SK-N-SH treated with all-trans-retinoic acid at 6 μM for 48 hours (cell line): ENCODE results near the gene SKIC2.
"Not testable (repeated sequence)": the region's sequence is repeated elsewhere in the genome, so short reads cannot be mapped to it uniquely, and the experiment has no call there.

ENCODE experiments used
- ATAC-seq: fragments of 200-7000 bp; cut with Tn5 transposase; 3 replicates; pipeline ENCODE4 v1.9.1; 2020; ENCODE audit warnings: mild to moderate bottlenecking, moderate library complexity
- ARNTL ChIP-seq: fragments of 450-650 bp; formaldehyde crosslinking; IDR thresholded peaks from 2 replicates; pipeline ENCODE4 v1.5.0; 2020; ENCODE audit warnings: low read depth, mild to moderate bottlenecking, moderate library complexity, borderline replicate concordance
- BACH2 ChIP-seq: fragments of 250-450 bp; sonication (Bioruptor Pico); IDR thresholded peaks from 2 replicates; pipeline ENCODE4 v1.9.0; 2021; ENCODE audit warnings: mild to moderate bottlenecking, borderline replicate concordance
- GLIS3 ChIP-seq: fragments of 250-450 bp; sonication (Bioruptor Pico); IDR thresholded peaks from 2 replicates; pipeline ENCODE4 v1.5.0; 2020; ENCODE audit warnings: mild to moderate bottlenecking, moderate library complexity
- ISL1 ChIP-seq: fragments of 250-450 bp; sonication (Bioruptor Pico); IDR thresholded peaks from 2 replicates; pipeline ENCODE4 v2.1.2; 2022; ENCODE audit warnings: mild to moderate bottlenecking, moderate library complexity
- OSR1 ChIP-seq: fragments of 250-450 bp; sonication (Bioruptor Pico); IDR thresholded peaks from 2 replicates; pipeline ENCODE4 v1.8.0; 2022; ENCODE audit warnings: moderate library complexity, mild to moderate bottlenecking, inconsistent platforms
- RARB ChIP-seq: fragments of 250-450 bp; sonication (Bioruptor Pico); IDR thresholded peaks from 2 replicates; pipeline ENCODE4 v1.8.0; 2021; ENCODE audit warnings: mild to moderate bottlenecking, moderate library complexity
- SNAI2 ChIP-seq: fragments of 250-450 bp; sonication (Bioruptor Pico); IDR thresholded peaks from 2 replicates; pipeline ENCODE4 v1.5.0; 2020; ENCODE audit warnings: mild to moderate bottlenecking, moderate library complexity
- TOX ChIP-seq: fragments of 250-450 bp; sonication (Bioruptor Pico); IDR thresholded peaks from 2 replicates; pipeline ENCODE4 v1.8.0; 2021; ENCODE audit warnings: mild to moderate bottlenecking, moderate library complexity, borderline replicate concordance
- ZC3H10 ChIP-seq: fragments of 250-450 bp; sonication (Bioruptor Pico); IDR thresholded peaks from 2 replicates; pipeline ENCODE4 v1.5.1; 2021; ENCODE audit warnings: mild to moderate bottlenecking, moderate library complexity
- ZFP30 ChIP-seq: fragments of 450-650 bp; formaldehyde crosslinking; IDR thresholded peaks from 2 replicates; pipeline ENCODE4 v1.5.0; 2022; ENCODE audit warnings: mild to moderate bottlenecking, moderate library complexity
- ZNF565 ChIP-seq: fragments of 450-650 bp; formaldehyde crosslinking; conservative IDR thresholded peaks from 2 replicates; pipeline ENCODE4 v1.5.0; 2020; ENCODE audit warnings: low read depth, mild to moderate bottlenecking, moderate library complexity
- ZNF70 ChIP-seq: fragments of 450-650 bp; formaldehyde crosslinking; IDR thresholded peaks from 2 replicates; pipeline ENCODE4 v1.5.0; 2020; ENCODE audit warnings: mild to moderate bottlenecking, moderate library complexity
- ZNF8 ChIP-seq: fragments of 450-650 bp; formaldehyde crosslinking; IDR thresholded peaks from 2 replicates; pipeline ENCODE4 v1.5.0; 2020; ENCODE audit warnings: mild to moderate bottlenecking, moderate library complexity
- TF ChIP-seq, protein P1 (sequence below): fragments of 250-450 bp; sonication (Bioruptor Pico); IDR thresholded peaks from 2 replicates; pipeline ENCODE4 v1.8.0; 2020; ENCODE audit warnings: mild to moderate bottlenecking, moderate library complexity, borderline replicate concordance
- TF ChIP-seq, protein P2 (sequence below): fragments of 250-450 bp; sonication (Bioruptor Pico); IDR thresholded peaks from 2 replicates; pipeline ENCODE4 v1.5.0; 2020; ENCODE audit warnings: mild to moderate bottlenecking, moderate library complexity
- TF ChIP-seq, protein P3 (sequence below): fragments of 250-450 bp; sonication (Bioruptor Pico); IDR thresholded peaks from 2 replicates; pipeline ENCODE4 v1.8.0; 2021; ENCODE audit warnings: low read depth, mild to moderate bottlenecking, moderate library complexity, borderline replicate concordance

The SKIC2 gene

GRCh38 chr6:31930962-31931361 lies 28.0 kb upstream of the SKIC2 start (continued):
- TF ChIP-seq, protein P1, sequence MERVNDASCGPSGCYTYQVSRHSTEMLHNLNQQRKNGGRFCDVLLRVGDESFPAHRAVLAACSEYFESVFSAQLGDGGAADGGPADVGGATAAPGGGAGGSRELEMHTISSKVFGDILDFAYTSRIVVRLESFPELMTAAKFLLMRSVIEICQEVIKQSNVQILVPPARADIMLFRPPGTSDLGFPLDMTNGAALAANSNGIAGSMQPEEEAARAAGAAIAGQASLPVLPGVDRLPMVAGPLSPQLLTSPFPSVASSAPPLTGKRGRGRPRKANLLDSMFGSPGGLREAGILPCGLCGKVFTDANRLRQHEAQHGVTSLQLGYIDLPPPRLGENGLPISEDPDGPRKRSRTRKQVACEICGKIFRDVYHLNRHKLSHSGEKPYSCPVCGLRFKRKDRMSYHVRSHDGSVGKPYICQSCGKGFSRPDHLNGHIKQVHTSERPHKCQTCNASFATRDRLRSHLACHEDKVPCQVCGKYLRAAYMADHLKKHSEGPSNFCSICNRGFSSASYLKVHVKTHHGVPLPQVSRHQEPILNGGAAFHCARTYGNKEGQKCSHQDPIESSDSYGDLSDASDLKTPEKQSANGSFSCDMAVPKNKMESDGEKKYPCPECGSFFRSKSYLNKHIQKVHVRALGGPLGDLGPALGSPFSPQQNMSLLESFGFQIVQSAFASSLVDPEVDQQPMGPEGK = no peak
- no peak for TF ChIP-seq ISL1 (CRISPR knock-in tag)
- TF ChIP-seq ZNF565 (CRISPR knock-in tag) = no peak

DNA sequence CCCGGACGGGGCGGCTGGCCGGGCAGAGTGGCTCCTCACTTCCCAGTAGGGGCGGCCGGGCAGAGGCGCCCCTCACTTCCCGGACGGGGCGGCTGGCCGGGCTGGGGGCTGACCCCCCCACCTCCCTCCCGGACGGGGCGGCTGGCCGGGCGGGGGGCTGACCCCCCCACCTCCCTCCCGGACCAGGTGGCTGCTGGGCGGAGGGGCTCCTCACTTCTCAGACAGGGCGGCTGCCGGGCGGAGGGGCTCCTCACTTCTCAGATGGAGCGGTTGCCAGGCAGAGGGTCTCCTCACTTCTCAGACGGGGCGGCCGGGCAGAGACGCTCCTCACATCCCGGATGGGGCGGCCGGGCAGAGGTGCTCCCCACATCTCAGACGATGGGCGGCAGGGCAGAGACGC lies 26.8 kb upstream of the SKIC2 start:
- ATAC-seq = not testable (repeated sequence)

GRCh38 chr6:31933537-31933936 lies 25.4 kb upstream of the SKIC2 start:
- TF ChIP-seq, protein P2, sequence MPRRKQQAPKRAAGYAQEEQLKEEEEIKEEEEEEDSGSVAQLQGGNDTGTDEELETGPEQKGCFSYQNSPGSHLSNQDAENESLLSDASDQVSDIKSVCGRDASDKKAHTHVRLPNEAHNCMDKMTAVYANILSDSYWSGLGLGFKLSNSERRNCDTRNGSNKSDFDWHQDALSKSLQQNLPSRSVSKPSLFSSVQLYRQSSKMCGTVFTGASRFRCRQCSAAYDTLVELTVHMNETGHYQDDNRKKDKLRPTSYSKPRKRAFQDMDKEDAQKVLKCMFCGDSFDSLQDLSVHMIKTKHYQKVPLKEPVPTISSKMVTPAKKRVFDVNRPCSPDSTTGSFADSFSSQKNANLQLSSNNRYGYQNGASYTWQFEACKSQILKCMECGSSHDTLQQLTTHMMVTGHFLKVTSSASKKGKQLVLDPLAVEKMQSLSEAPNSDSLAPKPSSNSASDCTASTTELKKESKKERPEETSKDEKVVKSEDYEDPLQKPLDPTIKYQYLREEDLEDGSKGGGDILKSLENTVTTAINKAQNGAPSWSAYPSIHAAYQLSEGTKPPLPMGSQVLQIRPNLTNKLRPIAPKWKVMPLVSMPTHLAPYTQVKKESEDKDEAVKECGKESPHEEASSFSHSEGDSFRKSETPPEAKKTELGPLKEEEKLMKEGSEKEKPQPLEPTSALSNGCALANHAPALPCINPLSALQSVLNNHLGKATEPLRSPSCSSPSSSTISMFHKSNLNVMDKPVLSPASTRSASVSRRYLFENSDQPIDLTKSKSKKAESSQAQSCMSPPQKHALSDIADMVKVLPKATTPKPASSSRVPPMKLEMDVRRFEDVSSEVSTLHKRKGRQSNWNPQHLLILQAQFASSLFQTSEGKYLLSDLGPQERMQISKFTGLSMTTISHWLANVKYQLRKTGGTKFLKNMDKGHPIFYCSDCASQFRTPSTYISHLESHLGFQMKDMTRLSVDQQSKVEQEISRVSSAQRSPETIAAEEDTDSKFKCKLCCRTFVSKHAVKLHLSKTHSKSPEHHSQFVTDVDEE = no peak
- TF ChIP-seq ZNF70 (CRISPR knock-in tag) (no peak), BACH2 (no peak), ZC3H10 (no peak), TOX (CRISPR knock-in tag) (no peak)
- no peak for ATAC-seq

DNA sequence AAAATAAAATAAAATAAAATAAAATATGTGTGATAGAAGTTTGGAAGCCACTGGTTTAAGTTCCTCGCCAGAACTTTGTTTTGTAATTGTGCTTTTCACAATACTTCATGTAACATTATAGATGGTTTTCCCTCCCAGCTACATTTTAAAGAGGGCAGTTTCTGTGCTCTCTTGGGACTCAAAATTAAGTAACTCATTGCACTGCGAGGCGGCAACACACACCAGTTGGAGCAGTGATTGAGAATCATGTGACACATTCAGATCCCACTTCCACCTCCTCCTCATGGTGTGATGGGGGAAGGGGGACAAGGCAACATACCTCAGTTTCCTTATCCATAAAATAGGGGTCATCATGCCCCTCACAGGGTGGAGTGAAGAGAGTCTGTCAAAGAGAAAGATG lies 24.0 kb upstream of the SKIC2 start:
- ATAC-seq = no peak
- TF ChIP-seq ZC3H10 (no peak), ZNF70 (CRISPR knock-in tag) (no peak)
- TF ChIP-seq, protein P1 = no peak
- TF ChIP-seq, protein P3, sequence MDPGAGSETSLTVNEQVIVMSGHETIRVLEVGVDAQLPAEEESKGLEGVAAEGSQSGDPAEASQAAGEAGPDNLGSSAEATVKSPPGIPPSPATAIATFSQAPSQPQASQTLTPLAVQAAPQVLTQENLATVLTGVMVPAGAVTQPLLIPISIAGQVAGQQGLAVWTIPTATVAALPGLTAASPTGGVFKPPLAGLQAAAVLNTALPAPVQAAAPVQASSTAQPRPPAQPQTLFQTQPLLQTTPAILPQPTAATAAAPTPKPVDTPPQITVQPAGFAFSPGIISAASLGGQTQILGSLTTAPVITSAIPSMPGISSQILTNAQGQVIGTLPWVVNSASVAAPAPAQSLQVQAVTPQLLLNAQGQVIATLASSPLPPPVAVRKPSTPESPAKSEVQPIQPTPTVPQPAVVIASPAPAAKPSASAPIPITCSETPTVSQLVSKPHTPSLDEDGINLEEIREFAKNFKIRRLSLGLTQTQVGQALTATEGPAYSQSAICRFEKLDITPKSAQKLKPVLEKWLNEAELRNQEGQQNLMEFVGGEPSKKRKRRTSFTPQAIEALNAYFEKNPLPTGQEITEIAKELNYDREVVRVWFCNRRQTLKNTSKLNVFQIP (CRISPR knock-in tag) = no peak

DNA sequence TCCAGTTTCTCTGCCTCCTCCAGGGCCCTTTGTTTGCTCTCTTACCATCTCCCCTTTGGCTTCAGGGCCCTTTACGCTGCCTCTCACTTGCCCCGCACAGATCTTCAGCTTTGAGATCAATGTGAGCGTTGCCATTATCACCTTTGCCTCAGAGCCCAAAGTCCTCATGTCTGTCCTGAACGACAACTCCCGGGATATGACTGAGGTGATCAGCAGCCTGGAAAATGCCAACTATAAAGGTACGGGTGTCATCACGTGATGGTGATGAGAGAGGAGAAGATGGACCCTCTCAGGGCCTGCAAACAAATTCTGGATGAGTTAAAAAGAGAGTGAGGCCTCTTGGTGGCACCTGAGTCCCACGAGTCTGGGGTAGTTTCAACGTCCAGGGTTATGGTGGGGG lies 23.2 kb upstream of the SKIC2 start:
- no peak for ATAC-seq
- no peak for TF ChIP-seq GLIS3 (CRISPR knock-in tag)
- TF ChIP-seq, protein P3 (CRISPR knock-in tag) = no peak
- no peak for TF ChIP-seq ZNF565 (CRISPR knock-in tag)
- TF ChIP-seq ZFP30 = no peak
- TF ChIP-seq ZNF8 = no peak
- no peak for TF ChIP-seq SNAI2 (CRISPR knock-in tag)
- TF ChIP-seq RARB (CRISPR knock-in tag) = no peak
- TF ChIP-seq OSR1 = no peak
- TF ChIP-seq ARNTL (CRISPR knock-in tag) = no peak
- TF ChIP-seq, all 23 proteins: peak for 0
